Cardiac muscle cell (in vitro differentiated cells and primary cell): ENCODE measurements around the gene ABL2. TPM values are rescaled to one million over a fixed set of nuclear protein-coding genes. Genes with fewer than 3 reads are reported as not detected.
"Not testable (repeated sequence)": the region's sequence is repeated elsewhere in the genome, so short reads cannot be mapped to it uniquely, and the experiment has no call there.

Source experiments
- DNase-seq, 2 donors: peaks; one replicate each; pipeline versions ENCODE4 v3.0.0 to v3.0.0-alpha.2; 2010 to 2017; ENCODE audit warnings: low read depth in 1 of 2, low spot score in 1 of 2
- H3K27ac ChIP-seq: fragments of 200-600 bp; sonication (generic); 2 replicates; pipeline ENCODE4 v1.5.1; 2016
- H3K27me3 ChIP-seq: fragments of 200-600 bp; sonication (generic); 2 replicates; pipeline ENCODE4 v1.6.0; 2016; ENCODE audit warnings: control low read depth
- H3K36me3 ChIP-seq: fragments of 200-600 bp; sonication (generic); 2 replicates; pipeline ENCODE4 v1.5.1; 2016; ENCODE audit warnings: control low read depth
- H3K4me1 ChIP-seq: fragments of 200-600 bp; sonication (generic); 2 replicates; pipeline ENCODE4 v1.8.1; 2017; ENCODE audit warnings: low read depth, mild to moderate bottlenecking, mixed run types
- H3K4me3 ChIP-seq: fragments of 200-600 bp; sonication (generic); 2 replicates; pipeline ENCODE4 v1.5.1; 2016; ENCODE audit warnings: mild to moderate bottlenecking
- H3K9me3 ChIP-seq: fragments of 200-600 bp; sonication (generic); 2 replicates; pipeline ENCODE4 v1.5.1; 2017; ENCODE audit warnings: low read depth, mild to moderate bottlenecking, control low read depth
- CTCF ChIP-seq: IDR thresholded peaks from 2 replicates; pipeline ENCODE4 v1.5.1; 2012; ENCODE audit warnings: low read depth, mild to moderate bottlenecking, low read length
- polyA plus RNA-seq: library from polyadenylated mRNA; unstranded; fragments of >200 nt; fragmentation: Nextera tagmentation; extraction: Ambion mirVana; gene quantifications from 2 replicates; pipeline ENCODE4 v1.2.1, GENCODE V29; 2016
- total RNA-seq: library from RNA; depleted of rRNA; stranded (reverse); fragments of >200 nt; gene quantifications from 2 replicates; pipeline ENCODE4 v1.2.3, GENCODE V29; 2016

The ABL2 gene
- total and polyA plus RNA-seq, 2 experiments from 2014 or later: 6.9 to 13.5 TPM

GRCh38 chr1:179262183-179262582, 32.7 kb upstream of the ABL2 start:
- Histone ChIP-seq H3K36me3 (no peaks in the 10 kb centered on the region), H3K27me3 (no peaks in the 10 kb centered on the region), H3K27ac (no peak overlapping the region), H3K4me3 (no peak overlapping the region), H3K4me1 (no peaks in the 10 kb centered on the region), H3K9me3 (no peaks in the 10 kb centered on the region)
- no peak for DNase-seq
- no peak for TF ChIP-seq CTCF

- H3K27ac ChIP-seq: no peak overlapping the region
- no peaks in the 10 kb centered on the region for H3K36me3 ChIP-seq
- TF ChIP-seq CTCF: no peak
- no peaks in the 10 kb centered on the region for H3K4me1 ChIP-seq
- H3K4me3 ChIP-seq: no peak overlapping the region
- peak in 1 of 2 donors; percentile 63 for DNase-seq
- H3K9me3 ChIP-seq: no peaks in the 10 kb centered on the region
- no peaks in the 10 kb centered on the region for H3K27me3 ChIP-seq
Observed at GRCh38 chr1:179253286-179253972, 24.0 kb upstream of the ABL2 start.

- DNase-seq: no peak
- H3K9me3 ChIP-seq: no peaks in the 10 kb centered on the region
- no peak overlapping the region for H3K27ac ChIP-seq
- H3K36me3 ChIP-seq: no peaks in the 10 kb centered on the region
- H3K4me1 ChIP-seq: no peaks in the 10 kb centered on the region
- no peak overlapping the region for H3K4me3 ChIP-seq
- no peak for TF ChIP-seq CTCF
- no peaks in the 10 kb centered on the region for H3K27me3 ChIP-seq
Observed at GRCh38 chr1:179252606-179253005, 23.1 kb upstream of the ABL2 start.

GRCh38 chr1:179251675-179252074, 22.2 kb upstream of the ABL2 start:
- H3K27me3 ChIP-seq: no peaks in the 10 kb centered on the region
- no peak overlapping the region for H3K27ac ChIP-seq
- H3K4me3 ChIP-seq: no peak overlapping the region
- no peaks in the 10 kb centered on the region for H3K4me1 ChIP-seq
- peak; percentile 46 to 77 for DNase-seq
- H3K36me3 ChIP-seq: no peaks in the 10 kb centered on the region
- TF ChIP-seq CTCF: peak; percentile 67
- no peaks in the 10 kb centered on the region for H3K9me3 ChIP-seq

- Histone ChIP-seq H3K9me3 (no peaks in the 10 kb centered on the region), H3K27me3 (no peaks in the 10 kb centered on the region), H3K27ac (no peak overlapping the region), H3K4me3 (no peak overlapping the region), H3K4me1 (no peaks in the 10 kb centered on the region), H3K36me3 (no peaks in the 10 kb centered on the region)
- no peak for TF ChIP-seq CTCF
- no peak for DNase-seq
Observed at GRCh38 chr1:179247923-179248322, 18.4 kb upstream of the ABL2 start.

- not testable (repeated sequence) for H3K27me3 ChIP-seq, H3K27ac ChIP-seq, DNase-seq, H3K4me1 ChIP-seq, H3K4me3 ChIP-seq, H3K36me3 ChIP-seq, H3K9me3 ChIP-seq
Observed at GRCh38 chr1:179245426-179245825, 15.9 kb upstream of the ABL2 start.
